A549 treated with DMSO at 1 μM for 4 hours (cell line): ENCODE data around the gene LSS. TPM values are rescaled to one million over a fixed set of nuclear protein-coding genes. Genes with fewer than 3 reads are reported as not detected.

Experiments used
- total RNA-seq: library from RNA; stranded (reverse); fragments of 200-300 nt; extraction: Qiagen RNA extraction; gene quantifications from 5 replicates; pipeline ENCODE4 v1.2.3, GENCODE V29; 2022; ENCODE audit warnings: low read depth

The LSS gene
- total RNA-seq, result 12.8 to 13.5 TPM (median 13.3 TPM) in 5 replicates

DNA sequence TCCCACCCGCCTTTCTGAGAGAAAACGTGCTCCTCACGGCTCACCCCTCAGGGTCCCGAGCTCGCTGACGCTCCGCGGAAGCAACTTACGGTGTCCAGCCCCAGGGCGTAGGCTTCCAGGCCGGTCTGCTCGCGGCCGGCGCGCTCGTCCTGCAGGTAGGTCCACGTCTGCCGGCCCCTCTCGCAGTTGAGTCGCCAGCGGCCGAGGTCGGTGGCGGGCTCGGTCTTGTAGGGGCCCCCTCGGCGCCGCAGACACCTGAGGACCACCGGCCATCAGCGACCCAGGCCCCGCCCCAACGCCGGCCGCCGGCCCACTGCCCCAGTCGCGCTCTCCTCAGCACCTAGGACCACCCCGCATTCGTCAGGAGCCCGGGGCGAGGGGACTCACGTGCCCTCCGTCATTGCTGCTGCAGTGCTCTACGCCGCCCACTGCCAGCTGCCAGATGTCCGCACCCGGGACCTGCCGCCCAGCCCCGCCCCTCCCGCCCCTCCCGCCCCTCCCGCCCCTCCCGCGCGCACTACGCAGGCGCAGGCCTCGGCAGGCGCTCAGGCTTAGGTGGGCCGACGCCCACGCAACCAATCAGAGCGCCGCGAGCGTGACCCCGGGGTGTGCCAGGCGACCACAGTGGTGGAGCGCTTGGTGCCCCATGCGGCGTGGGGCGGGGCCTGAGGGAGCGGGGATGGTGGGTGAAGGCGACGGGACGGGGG is at the start of gene LSS:
TSS of gene LSS (minus strand) at position 430 of the 707 bp plus-strand sequence. CDS start at position 401, 29 bp downstream.

DNA sequence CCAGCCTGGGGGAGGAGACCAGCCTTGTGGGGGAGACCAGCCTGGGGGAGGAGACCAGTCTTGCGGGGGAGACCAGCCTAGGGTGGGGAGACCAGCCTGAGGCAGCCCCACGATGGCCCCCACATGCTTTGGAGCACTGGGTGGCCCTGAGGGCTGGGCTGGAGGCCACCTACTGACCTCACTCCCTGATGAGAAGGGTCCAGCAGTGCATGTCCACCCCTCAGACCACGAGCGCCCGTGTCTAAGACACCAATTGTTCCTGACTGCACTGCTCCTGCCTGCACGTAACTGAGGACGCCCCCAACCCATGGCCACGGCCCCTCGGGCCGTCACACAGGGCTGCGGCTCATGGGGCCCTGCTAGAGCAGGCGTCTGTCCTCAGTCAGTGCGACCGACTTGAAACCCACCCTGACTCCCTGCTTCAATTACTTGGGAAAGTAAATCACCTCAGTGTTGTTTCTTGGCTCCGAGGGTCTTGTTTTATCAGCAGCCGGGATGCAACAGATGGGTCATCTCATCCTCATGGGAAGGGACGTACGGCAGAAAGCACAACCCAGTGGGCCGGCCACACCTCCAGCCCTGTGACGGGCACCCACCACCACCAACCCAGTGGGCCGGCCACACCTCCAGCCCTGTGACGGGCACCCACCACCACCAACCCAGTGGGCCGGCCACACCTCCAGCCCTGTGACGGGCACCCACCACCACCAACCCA is 44.5 kb downstream of the LSS start, which contains the start of gene SPATC1L:
TSS of gene SPATC1L (minus strand) at position 550 of the 715 bp plus-strand sequence. CDS start 1,643 bp downstream, outside the sequence.

DNA sequence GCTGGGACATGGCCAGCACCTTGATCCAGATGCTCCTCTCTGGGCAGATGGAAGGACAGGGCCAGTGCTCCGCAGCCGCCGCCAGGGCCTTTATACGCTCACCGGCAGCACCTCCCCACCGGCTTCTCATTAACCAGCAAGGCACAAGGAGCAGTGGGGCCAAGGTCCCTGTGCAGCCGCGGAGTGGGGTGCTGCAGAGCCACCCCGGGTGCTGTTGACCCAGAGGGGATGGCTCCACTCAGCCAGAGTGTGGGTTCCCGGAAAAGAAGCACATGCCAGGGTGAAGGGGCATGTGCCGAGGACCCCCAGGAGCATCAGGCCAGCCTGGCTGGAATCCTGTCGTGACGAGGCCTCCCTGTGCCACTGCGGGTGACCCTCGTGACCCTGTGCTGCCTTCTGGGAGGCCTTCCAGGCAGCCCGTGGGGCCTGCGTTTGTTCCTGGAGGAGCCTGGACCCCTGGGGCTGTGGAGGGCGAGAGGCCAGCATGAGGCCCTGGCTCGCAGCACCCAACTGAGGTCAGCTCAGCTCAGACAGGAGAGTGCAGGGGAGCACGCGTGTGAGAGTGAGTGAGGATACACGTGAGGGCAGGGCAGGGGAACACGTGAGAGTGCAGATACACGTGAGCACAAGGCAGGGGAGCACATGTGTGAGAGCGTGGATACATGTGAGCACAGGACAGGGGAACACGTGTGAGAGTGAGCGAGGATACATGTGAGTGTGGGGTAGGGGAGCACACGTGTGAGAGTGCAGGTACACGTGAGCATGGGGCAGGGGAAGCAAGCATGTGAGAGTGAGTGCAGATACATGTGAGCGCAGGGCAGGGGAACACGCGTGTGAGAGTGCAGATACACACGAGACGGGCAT is 72.8 kb downstream of the LSS start, which contains the start of gene FTCD:
TSS of gene FTCD (minus strand) at position 66 of the 864 bp plus-strand sequence. CDS start at position 10, 56 bp downstream.

Other genes starting within 250 kb of the LSS start
- gene COL6A1, start 247.0 kb downstream of the LSS start, total RNA-seq, result 18.6 to 24.0 TPM (median 20.1 TPM) in 5 replicates
- 14.0 to 18.0 TPM (median 16.1 TPM) in 5 replicates for gene COL6A2, start 130.7 kb downstream of the LSS start, total RNA-seq
- gene FTCD, start 73.2 kb downstream of the LSS start, total RNA-seq, result 0.08 to 0.16 TPM in 2 of 5 replicates, not detected in the others
- gene SPATC1L, start 44.3 kb downstream of the LSS start, total RNA-seq, result 0.08 TPM in 2 of 5 replicates, not detected in the others
- 30.4 to 49.6 TPM (median 47.5 TPM) in 5 replicates for gene MCM3AP, start 56.8 kb upstream of the LSS start, total RNA-seq
- gene YBEY, start 57.6 kb upstream of the LSS start, total RNA-seq, result 25.8 to 33.3 TPM (median 29.5 TPM) in 5 replicates
- gene C21orf58, start 95.1 kb upstream of the LSS start, total RNA-seq, result 4.1 to 7.1 TPM (median 5.7 TPM) in 5 replicates
- 12.9 to 17.5 TPM (median 14.8 TPM) in 5 replicates for gene PCNT, start 95.4 kb upstream of the LSS start, total RNA-seq
- gene DIP2A, start 230.1 kb upstream of the LSS start, total RNA-seq, result 9.1 to 14.4 TPM (median 13.1 TPM) in 5 replicates